Measurements from ENCODE around the gene ACTL7B. TPM values are rescaled to one million over a fixed set of nuclear protein-coding genes. Genes with fewer than 3 reads are reported as not detected.

The ACTL7B gene, protein sequence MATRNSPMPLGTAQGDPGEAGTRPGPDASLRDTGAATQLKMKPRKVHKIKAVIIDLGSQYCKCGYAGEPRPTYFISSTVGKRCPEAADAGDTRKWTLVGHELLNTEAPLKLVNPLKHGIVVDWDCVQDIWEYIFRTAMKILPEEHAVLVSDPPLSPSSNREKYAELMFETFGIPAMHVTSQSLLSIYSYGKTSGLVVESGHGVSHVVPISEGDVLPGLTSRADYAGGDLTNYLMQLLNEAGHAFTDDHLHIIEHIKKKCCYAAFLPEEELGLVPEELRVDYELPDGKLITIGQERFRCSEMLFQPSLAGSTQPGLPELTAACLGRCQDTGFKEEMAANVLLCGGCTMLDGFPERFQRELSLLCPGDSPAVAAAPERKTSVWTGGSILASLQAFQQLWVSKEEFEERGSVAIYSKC
- not detected for total RNA-seq

DNA sequence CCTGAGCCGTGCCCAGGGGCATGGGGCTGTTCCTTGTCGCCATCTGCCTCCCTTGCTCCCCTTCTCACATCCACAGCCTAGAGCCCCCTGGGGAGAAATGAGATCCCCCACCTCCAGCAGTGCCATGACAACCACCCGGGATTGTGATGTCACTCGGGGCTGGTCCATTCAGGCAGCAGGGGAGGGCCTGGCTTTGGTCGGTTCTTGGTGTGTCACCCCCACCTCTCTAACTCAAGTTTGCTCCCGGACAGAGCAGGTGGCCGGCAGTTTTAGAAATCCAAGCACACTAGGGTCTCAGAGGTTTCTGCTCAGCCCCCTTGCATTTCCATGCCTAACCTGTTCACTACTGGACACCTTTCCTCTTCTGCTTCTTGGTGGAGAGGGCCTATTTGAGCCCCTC, at the start of gene ACTL7B:
Gene ACTL7B, minus strand, starts transcription at position 99 of the 400 bp plus-strand sequence. Its CDS starts 56 bp downstream, at position 43.

DNA sequence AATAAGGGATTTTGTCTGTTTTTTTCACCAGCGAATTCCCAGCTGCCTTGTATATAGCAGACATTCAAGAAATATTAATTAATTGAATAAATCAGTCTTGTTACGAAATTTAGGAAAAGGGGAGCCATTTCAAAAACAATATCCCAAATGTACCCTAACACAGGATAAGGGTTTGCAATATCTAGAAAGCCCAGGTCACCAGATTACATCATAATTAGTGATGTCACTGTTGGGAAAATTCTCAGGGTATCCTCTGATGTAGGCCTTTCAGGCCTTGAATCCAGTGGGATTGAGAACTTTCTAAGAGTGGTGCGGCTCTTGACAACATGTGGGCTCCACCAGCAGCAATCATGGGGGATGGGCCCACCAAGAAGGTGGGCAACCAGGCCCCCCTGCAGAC, 6.2 kb upstream of the ACTL7B start, which contains the start of gene ACTL7A:
Gene ACTL7A, plus strand, starts transcription at position 270 of the 400 bp plus-strand sequence. Its CDS starts 57 bp downstream, at position 327.

Other genes with a start within 250 kb of the ACTL7B start
- gene ACTL7A, start 6.3 kb upstream of the ACTL7B start, total RNA-seq = not detected
- 50.9 TPM for gene ELP1, start 78.1 kb upstream of the ACTL7B start, total RNA-seq
- 14.6 TPM for gene ABITRAM, start 78.4 kb upstream of the ACTL7B start, total RNA-seq
- gene CTNNAL1, start 157.5 kb upstream of the ACTL7B start, total RNA-seq = 65.6 TPM

Data from camera-type eye (tissue), 1 donor.